HG03045 (cell line): ENCODE measurements around the gene GLMP.
A peak's percentile ranks its signal among the peaks of the same experiment; 100 is the strongest.
"Not testable (repeated sequence)": the region's sequence is repeated elsewhere in the genome, so short reads cannot be mapped to it uniquely, and the experiment has no call there.

Experiments used
- ATAC-seq: cut with Tn5 transposase; IDR thresholded peaks from one replicate; pipeline ENCODE4 v1.9.1; 2021; ENCODE audit warnings: mild to moderate bottlenecking, moderate library complexity; ENCODE audit not compliant: unreplicated experiment

Gene GLMP

DNA sequence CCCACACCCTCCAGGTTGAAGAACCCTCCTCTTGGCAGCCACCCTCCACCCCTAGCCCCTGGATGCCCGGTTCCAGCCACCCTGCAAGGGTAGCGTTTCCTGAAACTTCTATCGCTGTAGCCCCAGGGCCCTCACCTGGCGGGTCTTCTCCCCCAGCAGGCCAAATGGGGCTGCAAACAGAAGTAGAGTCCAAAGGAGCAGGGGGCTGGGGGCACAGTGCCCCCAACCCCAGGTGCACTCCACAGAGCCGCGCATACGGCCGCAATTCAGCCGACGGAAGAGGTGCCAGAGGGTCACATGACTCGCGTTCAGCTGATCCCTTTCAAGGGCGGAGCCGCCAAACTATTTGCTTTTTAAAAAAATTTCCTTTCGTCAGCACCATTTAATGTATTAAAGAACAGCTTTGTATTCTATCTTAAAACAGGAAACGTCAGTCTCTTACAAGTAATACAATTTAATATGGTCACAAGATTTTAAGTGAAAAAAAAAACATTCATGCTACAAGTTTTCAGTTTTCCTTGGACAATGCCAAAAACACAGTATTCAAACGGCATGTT lies at the start of gene GLMP:
Gene GLMP, minus strand, starts transcription at position 289 of the 557 bp plus-strand sequence. Its CDS starts 34 bp downstream, at position 255.
- ATAC-seq = no peak

DNA sequence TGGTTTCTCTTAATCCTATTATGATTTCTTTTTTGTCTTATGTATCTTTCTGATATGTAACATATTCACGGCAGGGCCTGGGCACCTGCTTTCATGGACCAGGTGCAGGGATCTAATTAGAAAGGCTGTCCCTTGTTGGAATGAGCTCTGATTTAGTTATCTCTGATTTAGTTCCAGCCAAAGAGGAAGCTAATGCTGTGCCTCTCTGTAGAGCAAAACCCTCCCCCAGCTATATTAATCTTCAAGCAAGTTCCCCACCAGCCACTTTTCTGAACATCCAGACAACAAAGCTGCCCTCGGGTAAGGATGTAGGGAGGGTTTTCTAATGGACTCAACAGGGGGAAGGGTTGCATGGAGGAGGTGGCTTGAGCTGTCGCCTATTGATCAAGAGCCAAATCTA lies 48.9 kb upstream of the GLMP start:
- no peak for ATAC-seq

GRCh38 chr1:156342166-156342955 lies 46.9 kb upstream of the GLMP start:
- ATAC-seq = no peak

- ATAC-seq = peak; percentile 92
These were observed 42.9 kb upstream of the GLMP start, which contains the start of the genes CCT3 and TSACC for GRCh38 chr1:156338180-156338976. Gene CCT3, minus strand, starts transcription at chr1:156338292. Its CDS starts 108 bp downstream, at chr1:156338184. Gene TSACC, plus strand, starts transcription at chr1:156338526. Its CDS starts 1,232 bp downstream, at chr1:156339758.

DNA sequence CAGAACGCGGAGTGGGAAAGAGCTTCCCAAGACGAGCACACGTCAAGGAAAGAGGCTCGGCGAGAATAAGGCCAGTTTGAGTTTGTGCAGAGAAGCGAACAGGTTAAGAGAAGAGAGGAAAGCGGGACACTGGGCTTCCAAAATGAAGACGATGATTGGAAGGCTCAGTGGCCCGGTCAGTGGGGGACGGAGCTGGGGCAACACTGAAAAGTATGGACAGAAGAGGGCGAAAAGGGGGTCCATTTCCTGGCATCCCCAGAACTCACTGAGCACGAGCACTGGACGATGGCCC lies 42.4 kb upstream of the GLMP start:
- ATAC-seq = no peak

DNA sequence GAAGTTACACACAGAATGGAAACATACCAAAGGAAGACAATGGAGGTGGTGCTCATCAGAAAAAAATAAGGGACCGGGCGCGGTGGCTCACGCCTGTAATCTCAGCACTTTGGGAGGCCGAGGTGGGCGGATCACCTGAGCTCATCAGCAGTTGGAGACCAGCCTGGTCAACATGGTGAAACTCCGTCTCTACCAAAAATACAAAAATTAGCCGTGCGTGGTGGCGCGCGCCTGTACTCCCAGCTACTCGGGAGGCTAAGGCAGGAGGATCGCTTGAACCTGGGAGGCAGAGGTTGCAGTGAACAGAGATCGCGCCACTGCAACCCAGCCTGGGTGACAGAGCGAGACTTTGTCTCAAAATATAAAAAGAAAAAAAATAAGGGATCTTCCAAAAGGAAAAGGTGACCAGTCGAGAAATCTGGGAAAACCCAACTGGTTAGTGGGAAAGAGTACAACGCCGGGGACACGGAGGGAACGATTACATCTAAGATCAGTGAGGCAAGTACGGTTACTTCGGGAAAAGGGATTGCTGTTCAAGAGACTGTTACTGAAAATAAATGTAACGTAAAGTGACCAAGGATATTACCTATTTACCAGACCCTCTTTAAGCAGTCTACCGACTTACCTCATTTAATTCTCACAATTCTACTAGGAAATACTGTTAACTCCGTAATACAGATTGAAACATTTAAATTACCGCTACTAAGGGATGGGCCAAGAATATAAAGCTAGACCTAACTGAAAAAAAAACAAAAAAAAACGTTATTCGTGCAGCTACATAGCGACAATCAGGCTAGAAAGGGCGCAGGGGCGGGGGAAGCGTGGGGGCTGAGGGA lies 41.8 kb upstream of the GLMP start:
- no peak for ATAC-seq

DNA sequence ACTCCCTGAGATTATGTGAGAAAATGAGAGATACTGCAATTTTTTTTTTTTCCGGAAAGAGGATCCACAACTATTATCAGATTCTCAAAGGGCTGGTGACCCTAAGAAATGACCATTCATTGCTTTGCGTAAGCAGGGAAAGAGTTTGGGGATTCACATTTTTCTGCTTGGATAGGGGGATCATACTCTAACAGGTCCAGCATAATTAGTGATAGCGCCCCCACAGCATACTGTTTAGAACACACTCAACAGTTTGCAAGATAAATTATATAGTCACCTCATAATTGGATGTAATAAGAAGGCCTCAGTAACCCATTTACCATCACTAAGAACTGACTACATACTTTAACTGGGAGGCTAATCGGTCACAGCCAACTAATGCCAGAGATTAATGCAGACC lies 40.8 kb upstream of the GLMP start:
- ATAC-seq = no peak

GRCh38 chr1:156323179-156323578 lies 27.7 kb upstream of the GLMP start:
- not testable (repeated sequence) for ATAC-seq

DNA sequence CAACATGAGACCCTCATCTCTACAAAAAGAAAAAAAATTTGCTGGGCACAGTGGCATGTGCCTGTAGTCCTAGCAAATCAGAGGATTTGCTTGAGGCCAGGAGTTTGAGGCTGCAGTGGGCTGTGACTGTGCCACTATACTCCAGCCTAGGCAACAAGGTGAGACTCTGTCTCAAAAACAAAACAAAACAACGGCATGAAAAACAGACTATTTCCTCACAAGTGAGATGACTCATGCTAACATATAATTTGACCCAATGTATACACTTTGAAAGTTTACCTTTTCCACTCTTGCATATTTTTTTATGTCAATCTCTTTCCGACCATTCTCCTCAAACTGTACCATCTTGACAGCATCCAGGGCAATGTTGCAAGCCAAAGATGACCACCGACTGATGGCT lies 25.1 kb upstream of the GLMP start:
- ATAC-seq = no peak

GRCh38 chr1:156319664-156320063 lies 24.2 kb upstream of the GLMP start:
- no peak for ATAC-seq

GRCh38 chr1:156316909-156317308 lies 21.4 kb upstream of the GLMP start:
- ATAC-seq = no peak

GRCh38 chr1:156310962-156311361 lies 15.5 kb upstream of the GLMP start:
- no peak for ATAC-seq

GRCh38 chr1:156308078-156308477 lies 12.6 kb upstream of the GLMP start:
- no peak for ATAC-seq

DNA sequence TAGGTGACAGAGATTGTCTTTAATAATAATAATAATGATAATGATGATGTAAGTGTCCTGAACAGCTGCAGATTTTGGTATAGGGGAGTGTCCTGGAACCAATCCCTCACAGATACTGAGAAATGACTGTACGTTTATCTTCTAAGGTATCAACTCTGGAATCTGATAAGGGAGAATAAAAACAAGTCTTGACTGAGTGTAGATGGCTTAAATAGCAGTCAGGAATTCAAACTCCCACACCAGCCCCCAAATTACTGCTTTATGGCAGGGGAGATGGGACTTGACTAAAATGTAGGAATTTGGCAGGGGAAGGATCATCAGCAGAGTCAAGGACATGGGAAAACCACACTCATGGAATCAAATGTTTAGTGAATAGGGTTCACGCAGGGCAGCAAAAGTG lies 9.7 kb upstream of the GLMP start:
- ATAC-seq = no peak

DNA sequence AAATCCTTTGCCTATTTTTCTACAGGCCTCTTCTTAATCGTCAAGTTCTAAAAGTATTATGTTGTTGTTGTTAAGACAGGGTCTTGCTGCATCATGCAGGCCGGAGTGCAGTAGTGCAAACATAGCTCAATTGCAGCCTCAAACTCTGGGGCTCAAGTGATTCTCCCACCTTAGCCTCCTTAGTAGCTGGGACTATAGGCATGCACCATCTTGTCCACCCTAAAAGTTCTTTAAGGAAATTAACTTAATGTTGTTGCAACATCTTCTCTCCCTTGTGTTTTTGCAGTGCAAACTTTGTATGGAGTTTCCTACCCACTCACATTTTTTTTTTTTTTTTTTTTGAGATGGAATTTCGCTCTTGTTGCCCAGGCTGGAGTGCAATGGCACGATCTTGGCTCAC lies 7.8 kb upstream of the GLMP start:
- ATAC-seq = no peak

GRCh38 chr1:156298852-156299357 lies 3.4 kb upstream of the GLMP start, which contains the start of gene VHLL:
Gene VHLL, minus strand, starts transcription at chr1:156299307. Its CDS starts 118 bp downstream, at chr1:156299189.
- no peak for ATAC-seq

DNA sequence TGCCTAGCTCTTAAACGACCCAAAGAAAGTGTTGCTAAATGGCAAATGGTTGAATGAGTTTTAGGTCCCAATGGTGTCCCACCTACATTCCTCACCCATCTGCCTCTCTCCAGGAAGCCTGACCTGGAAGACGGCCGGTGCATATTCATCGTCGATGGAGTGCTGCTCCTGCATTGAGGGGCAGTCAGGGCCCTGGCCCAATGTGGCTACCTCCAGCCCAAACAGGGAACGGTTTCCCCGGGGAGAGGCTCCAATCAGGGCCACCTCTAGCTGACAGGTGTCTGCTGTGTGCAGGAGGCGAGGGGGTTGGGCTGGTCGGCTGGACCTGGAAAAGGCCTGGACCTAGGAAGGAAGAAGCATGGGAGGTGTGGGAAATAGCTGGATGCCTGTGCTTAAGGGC lies 1.6 kb downstream of the GLMP start:
- no peak for ATAC-seq

GRCh38 chr1:156293098-156293434 lies 2.4 kb downstream of the GLMP start:
- ATAC-seq = no peak

DNA sequence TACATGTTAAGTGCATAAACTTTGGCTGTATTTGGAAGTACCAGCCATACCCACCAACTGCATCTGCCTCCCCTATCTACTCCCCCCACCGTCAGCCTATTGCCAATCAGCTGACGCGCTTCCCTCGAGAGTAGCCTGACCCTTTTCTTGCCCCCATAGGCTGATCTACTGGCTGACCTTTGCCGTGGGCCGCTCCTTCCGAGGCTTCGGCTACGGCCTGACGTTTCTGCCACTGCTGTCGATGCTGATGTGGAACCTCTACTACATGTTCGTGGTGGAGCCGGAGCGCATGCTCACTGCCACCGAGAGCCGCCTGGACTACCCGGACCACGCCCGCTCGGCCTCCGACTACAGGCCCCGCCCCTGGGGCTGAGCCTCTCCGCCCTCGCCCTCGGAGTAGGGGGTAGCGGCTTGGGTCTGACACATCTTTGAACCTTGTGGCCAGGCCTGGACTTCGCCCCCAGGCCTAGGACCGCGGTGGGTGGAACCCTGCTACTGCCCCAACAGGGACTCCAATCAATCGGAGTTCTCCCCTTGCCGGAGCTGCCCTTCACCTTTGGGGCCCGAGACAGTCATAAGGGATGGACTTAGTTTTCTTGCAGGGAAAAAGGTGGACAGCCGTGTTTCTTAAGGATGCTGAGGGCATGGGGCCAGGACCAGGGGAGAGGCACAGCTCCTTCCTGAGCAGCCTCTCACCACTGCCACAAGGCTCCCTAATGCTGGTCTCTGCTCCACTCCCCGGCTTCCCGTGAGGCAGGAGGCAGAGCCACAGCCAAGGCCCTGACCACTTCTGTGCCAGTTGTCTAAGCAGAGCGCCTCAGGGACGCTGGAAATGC lies 4.0 kb downstream of the GLMP start:
- ATAC-seq = no peak

DNA sequence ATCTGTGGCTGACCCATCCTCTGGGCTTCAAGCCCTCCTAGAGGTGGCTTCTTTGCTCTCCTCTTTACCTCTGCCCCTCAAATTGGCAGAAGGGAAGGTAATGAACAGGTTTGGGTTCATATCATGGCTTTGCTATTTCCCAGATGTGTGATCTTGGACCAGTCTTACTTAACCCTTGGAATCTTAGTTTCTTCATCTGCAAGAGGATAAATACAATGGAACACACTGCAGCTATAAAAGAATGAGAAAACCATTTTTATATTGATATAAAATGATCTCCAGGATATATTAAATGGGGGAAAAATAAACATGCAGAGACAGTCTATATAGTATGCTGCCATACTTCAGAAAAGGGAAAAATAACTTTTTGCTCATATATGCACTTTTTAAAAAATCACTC lies 5.6 kb downstream of the GLMP start:
- ATAC-seq = no peak
